ENCODE results near the gene PCDHGB2.
"Not testable (repeated sequence)": the region's sequence is repeated elsewhere in the genome, so short reads cannot be mapped to it uniquely, and the experiment has no call there.

The PCDHGB2 gene

DNA sequence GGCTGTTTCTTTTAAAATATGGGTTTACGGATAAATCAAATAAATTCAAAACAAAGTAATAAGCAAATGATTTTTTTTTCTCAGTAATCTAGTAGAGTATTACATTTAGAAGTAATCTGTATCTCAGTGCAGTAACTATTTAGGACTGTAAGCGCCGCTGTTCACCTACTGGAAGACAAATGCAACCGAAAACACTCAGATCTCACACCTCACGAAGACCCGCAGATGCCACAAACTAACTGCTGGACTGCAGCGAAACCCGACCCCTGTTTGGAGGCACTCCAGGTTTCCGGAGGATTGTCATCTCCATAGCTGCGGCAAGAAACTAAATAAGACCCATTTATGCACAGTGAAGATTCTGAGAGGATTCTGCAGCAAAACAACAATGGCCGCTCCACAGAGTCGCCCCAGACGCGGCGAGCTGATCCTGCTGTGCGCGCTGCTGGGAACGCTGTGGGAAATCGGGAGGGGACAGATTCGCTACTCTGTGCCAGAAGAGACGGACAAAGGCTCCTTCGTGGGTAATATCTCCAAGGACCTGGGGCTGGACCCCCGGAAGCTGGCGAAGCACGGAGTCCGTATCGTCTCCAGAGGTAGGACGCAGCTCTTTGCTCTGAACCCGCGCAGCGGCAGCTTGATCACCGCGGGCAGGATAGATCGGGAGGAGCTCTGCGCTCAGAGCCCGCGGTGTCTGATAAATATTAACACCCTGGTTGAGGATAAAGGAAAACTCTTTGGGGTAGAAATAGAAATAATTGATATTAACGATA is 32.8 kb downstream of the PCDHGB2 start, which contains the start of gene PCDHGA8:
Gene PCDHGA8, plus strand, starts transcription at position 205 of the 770 bp plus-strand sequence. Its CDS starts 181 bp downstream, at position 386.
- peak within 1 kb of the TSS; percentile 9; the same call in 1 of the 2 replicates for H3K4me3 ChIP-seq (ENCODE audit: low read length)
- peak; percentile 41 for DNase-seq (ENCODE audit: low read depth)
- TF ChIP-seq, protein P1, sequence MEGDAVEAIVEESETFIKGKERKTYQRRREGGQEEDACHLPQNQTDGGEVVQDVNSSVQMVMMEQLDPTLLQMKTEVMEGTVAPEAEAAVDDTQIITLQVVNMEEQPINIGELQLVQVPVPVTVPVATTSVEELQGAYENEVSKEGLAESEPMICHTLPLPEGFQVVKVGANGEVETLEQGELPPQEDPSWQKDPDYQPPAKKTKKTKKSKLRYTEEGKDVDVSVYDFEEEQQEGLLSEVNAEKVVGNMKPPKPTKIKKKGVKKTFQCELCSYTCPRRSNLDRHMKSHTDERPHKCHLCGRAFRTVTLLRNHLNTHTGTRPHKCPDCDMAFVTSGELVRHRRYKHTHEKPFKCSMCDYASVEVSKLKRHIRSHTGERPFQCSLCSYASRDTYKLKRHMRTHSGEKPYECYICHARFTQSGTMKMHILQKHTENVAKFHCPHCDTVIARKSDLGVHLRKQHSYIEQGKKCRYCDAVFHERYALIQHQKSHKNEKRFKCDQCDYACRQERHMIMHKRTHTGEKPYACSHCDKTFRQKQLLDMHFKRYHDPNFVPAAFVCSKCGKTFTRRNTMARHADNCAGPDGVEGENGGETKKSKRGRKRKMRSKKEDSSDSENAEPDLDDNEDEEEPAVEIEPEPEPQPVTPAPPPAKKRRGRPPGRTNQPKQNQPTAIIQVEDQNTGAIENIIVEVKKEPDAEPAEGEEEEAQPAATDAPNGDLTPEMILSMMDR (conservative IDR thresholded peaks at IDR 0.05; ENCODE audit: low read length), result peak; percentile 22

GRCh38 chr5:141393267-141393666 is 33.5 kb downstream of the PCDHGB2 start:
- TF ChIP-seq, protein P1 (conservative IDR thresholded peaks at IDR 0.05; ENCODE audit: low read length), result no peak
- no peak for DNase-seq (ENCODE audit: low read depth)
- no peak overlapping the region for H3K4me3 ChIP-seq (ENCODE audit: low read length)

- not testable (repeated sequence) for H3K4me3 ChIP-seq (ENCODE audit: low read length); DNase-seq (ENCODE audit: low read depth)
Observed at GRCh38 chr5:141394401-141395187, 34.8 kb downstream of the PCDHGB2 start.

DNA sequence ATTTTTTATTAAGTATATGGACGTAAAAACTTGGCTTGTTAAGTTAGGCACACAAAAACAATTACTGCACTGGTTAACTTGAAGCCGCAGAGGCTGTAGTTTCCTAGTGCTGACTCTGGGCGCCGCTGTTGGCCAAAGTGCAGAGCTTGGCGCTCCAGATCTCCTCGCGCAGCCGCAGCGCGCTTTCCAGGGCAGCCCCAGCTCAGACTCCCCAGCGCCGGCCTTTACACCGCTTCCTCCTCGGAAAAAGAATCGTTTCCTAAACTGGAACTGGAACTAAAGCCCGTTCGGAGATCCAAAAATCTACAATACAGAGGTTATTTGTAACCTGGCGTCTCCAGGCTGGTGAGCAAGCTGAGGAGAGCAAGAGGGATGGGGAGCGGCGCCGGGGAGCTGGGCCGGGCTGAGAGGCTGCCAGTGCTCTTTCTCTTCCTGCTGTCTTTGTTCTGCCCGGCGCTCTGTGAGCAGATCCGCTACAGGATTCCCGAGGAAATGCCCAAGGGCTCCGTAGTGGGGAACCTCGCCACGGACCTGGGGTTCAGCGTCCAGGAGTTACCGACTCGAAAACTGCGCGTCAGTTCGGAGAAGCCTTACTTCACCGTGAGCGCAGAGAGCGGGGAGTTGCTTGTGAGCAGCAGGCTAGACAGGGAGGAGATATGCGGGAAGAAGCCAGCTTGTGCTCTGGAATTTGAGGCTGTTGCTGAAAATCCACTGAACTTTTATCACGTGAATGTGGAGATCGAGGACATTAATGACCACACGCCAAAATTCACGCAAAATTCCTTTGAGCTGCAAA is 38.2 kb downstream of the PCDHGB2 start, which contains the start of gene PCDHGB5:
Gene PCDHGB5, plus strand, starts transcription at position 192 of the 796 bp plus-strand sequence. Its CDS starts 181 bp downstream, at position 373.
- H3K4me3 ChIP-seq (ENCODE audit: low read length), result peak within 1 kb of the TSS; percentile 53
- peak; percentile 55 for DNase-seq (ENCODE audit: low read depth)

GRCh38 chr5:141398608-141399007 is 38.8 kb downstream of the PCDHGB2 start:
- DNase-seq (ENCODE audit: low read depth), result no peak
- H3K4me3 ChIP-seq (ENCODE audit: low read length), result peak overlapping the region; percentile 17; the same call in 1 of the 2 replicates
- TF ChIP-seq, protein P1 (conservative IDR thresholded peaks at IDR 0.05; ENCODE audit: low read length), result no peak

More for the DNA sequence above, 38.2 kb downstream of the PCDHGB2 start, which contains the start of gene PCDHGB5:
- TF ChIP-seq, protein P1 (conservative IDR thresholded peaks at IDR 0.05; ENCODE audit: low read length), result peak; percentile 62

DNA sequence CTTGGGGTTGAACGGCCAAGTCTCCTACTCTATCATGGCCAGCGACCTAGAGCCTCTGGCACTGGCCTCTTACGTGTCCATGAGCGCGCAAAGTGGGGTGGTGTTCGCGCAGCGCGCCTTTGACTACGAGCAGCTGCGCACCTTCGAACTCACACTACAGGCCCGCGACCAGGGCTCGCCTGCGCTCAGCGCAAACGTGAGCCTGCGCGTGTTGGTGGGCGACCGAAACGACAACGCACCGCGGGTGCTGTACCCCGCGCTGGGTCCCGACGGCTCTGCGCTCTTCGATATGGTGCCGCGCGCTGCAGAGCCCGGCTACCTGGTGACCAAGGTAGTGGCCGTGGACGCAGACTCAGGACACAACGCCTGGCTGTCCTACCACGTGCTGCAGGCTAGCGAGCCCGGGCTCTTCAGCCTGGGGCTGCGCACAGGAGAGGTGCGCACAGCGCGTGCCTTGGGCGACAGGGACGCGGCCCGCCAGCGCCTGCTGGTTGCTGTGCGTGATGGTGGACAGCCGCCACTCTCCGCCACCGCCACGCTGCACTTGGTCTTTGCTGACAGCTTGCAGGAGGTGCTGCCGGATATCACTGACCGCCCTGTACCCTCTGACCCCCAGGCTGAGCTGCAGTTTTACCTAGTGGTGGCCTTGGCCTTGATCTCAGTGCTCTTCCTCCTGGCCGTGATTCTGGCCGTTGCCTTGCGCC is 39.9 kb downstream of the PCDHGB2 start:
- TF ChIP-seq, protein P1 (conservative IDR thresholded peaks at IDR 0.05; ENCODE audit: low read length), result no peak
- H3K4me3 ChIP-seq (ENCODE audit: low read length), result peak overlapping the region; percentile 22
- no peak for DNase-seq (ENCODE audit: low read depth)

All from AG10803 (cell line).